SK-N-SH treated with all-trans-retinoic acid at 6 μM for 48 hours (cell line): Measurements from ENCODE around the gene SNPH.

ENCODE experiments used
- ATAC-seq: fragments of 200-7000 bp; cut with Tn5 transposase; 3 replicates; pipeline ENCODE4 v1.9.1; 2020; ENCODE audit warnings: mild to moderate bottlenecking, moderate library complexity
- ARNTL ChIP-seq: fragments of 450-650 bp; formaldehyde crosslinking; IDR thresholded peaks from 2 replicates; pipeline ENCODE4 v1.5.0; 2020; ENCODE audit warnings: low read depth, mild to moderate bottlenecking, moderate library complexity, borderline replicate concordance
- CREB5 ChIP-seq: fragments of 250-450 bp; sonication (Bioruptor Pico); IDR thresholded peaks from 2 replicates; pipeline ENCODE4 v1.5.1; 2020; ENCODE audit warnings: low read depth, mild to moderate bottlenecking, moderate library complexity
- CSDC2 ChIP-seq: fragments of 250-450 bp; sonication (Bioruptor Pico); IDR thresholded peaks from 2 replicates; pipeline ENCODE4 v1.5.0; 2020; ENCODE audit warnings: mild to moderate bottlenecking, moderate library complexity
- ESRRG ChIP-seq: fragments of 250-450 bp; sonication (Bioruptor Pico); IDR thresholded peaks from 2 replicates; pipeline ENCODE4 v1.6.1; 2021; ENCODE audit warnings: mild to moderate bottlenecking
- GLIS3 ChIP-seq: fragments of 250-450 bp; sonication (Bioruptor Pico); IDR thresholded peaks from 2 replicates; pipeline ENCODE4 v1.5.0; 2020; ENCODE audit warnings: mild to moderate bottlenecking, moderate library complexity
- ISL1 ChIP-seq: fragments of 250-450 bp; sonication (Bioruptor Pico); IDR thresholded peaks from 2 replicates; pipeline ENCODE4 v2.1.2; 2022; ENCODE audit warnings: mild to moderate bottlenecking, moderate library complexity
- OSR1 ChIP-seq: fragments of 250-450 bp; sonication (Bioruptor Pico); IDR thresholded peaks from 2 replicates; pipeline ENCODE4 v1.8.0; 2022; ENCODE audit warnings: moderate library complexity, mild to moderate bottlenecking, inconsistent platforms
- POU6F1 ChIP-seq: fragments of 250-450 bp; sonication (Bioruptor Pico); IDR thresholded peaks from 2 replicates; pipeline ENCODE4 v1.8.0; 2021; ENCODE audit warnings: low read depth, mild to moderate bottlenecking, moderate library complexity, borderline replicate concordance
- PPARA ChIP-seq: fragments of 250-450 bp; sonication (Bioruptor Pico); IDR thresholded peaks from 2 replicates; pipeline ENCODE4 v1.5.0; 2020; ENCODE audit warnings: mild to moderate bottlenecking, borderline replicate concordance
- RARB ChIP-seq: fragments of 250-450 bp; sonication (Bioruptor Pico); IDR thresholded peaks from 2 replicates; pipeline ENCODE4 v1.8.0; 2021; ENCODE audit warnings: mild to moderate bottlenecking, moderate library complexity
- TOX ChIP-seq: fragments of 250-450 bp; sonication (Bioruptor Pico); IDR thresholded peaks from 2 replicates; pipeline ENCODE4 v1.8.0; 2021; ENCODE audit warnings: mild to moderate bottlenecking, moderate library complexity, borderline replicate concordance
- ZC3H10 ChIP-seq: fragments of 250-450 bp; sonication (Bioruptor Pico); IDR thresholded peaks from 2 replicates; pipeline ENCODE4 v1.5.1; 2021; ENCODE audit warnings: mild to moderate bottlenecking, moderate library complexity
- ZFP3 ChIP-seq: fragments of 250-450 bp; sonication (Bioruptor Pico); IDR thresholded peaks from 2 replicates; pipeline ENCODE4 v1.5.0; 2020; ENCODE audit warnings: mild to moderate bottlenecking, moderate library complexity
- ZFP30 ChIP-seq: fragments of 450-650 bp; formaldehyde crosslinking; IDR thresholded peaks from 2 replicates; pipeline ENCODE4 v1.5.0; 2022; ENCODE audit warnings: mild to moderate bottlenecking, moderate library complexity
- ZNF565 ChIP-seq: fragments of 450-650 bp; formaldehyde crosslinking; conservative IDR thresholded peaks from 2 replicates; pipeline ENCODE4 v1.5.0; 2020; ENCODE audit warnings: low read depth, mild to moderate bottlenecking, moderate library complexity
- ZNF70 ChIP-seq: fragments of 450-650 bp; formaldehyde crosslinking; IDR thresholded peaks from 2 replicates; pipeline ENCODE4 v1.5.0; 2020; ENCODE audit warnings: mild to moderate bottlenecking, moderate library complexity
- ZNF8 ChIP-seq: fragments of 450-650 bp; formaldehyde crosslinking; IDR thresholded peaks from 2 replicates; pipeline ENCODE4 v1.5.0; 2020; ENCODE audit warnings: mild to moderate bottlenecking, moderate library complexity
- TF ChIP-seq, protein P1 (sequence below): fragments of 250-450 bp; sonication (Bioruptor Pico); IDR thresholded peaks from 2 replicates; pipeline ENCODE4 v1.5.0; 2020; ENCODE audit warnings: mild to moderate bottlenecking, moderate library complexity
- TF ChIP-seq, protein P2 (sequence below): fragments of 250-450 bp; sonication (Bioruptor Pico); IDR thresholded peaks from 2 replicates; pipeline ENCODE4 v1.8.0; 2020; ENCODE audit warnings: mild to moderate bottlenecking, moderate library complexity, borderline replicate concordance

SNPH gene

DNA sequence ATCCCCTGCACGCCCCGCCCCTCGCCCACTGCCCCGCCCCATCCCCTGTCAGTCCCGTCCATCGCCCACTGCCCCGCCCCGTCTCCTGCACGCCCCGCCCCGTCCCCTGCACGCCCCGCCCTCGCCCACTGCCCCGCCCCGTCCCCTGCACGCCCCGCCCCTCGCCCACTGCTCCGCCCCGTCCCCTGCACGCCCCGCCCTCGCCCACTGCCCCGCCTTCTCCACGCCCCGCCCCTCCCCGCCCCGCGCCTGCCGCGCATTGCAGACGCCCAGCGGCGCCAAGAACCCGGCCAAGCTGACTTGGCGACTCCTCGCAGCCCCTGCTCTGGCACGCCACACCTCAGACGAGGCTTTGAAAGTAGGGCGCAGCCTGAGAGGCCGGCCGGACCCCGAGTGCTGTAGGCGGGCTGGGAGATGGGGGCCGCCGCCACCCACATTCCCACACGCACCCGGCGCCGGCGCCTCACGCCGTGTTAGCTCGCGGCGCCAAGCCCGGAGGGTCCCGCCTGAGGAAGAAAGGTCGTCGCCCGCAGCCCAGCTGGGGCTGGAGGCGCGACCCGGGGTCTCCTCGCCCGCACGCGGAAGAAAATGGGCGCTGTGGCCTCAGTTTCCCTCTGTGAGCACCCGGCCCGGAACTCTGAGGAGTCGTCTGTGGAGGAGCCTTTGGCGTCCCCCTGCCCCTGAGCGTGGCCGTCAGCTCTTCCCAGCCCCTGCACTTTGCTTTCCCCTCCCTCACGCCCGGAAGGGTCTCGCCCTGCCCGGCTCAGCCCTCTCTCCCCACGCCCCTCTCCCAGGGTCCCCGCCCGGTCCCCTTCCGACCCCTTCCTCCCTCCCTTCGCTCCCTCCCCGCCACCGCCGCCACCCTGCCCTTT is 40.1 kb upstream of the SNPH start, which contains the start of gene RAD21L1:
RAD21L1 (plus strand) TSS at position 262 of the 872 bp plus-strand sequence. CDS start 2,410 bp downstream, outside the sequence.
- ATAC-seq: peak; percentile 85
- no peak for TF ChIP-seq ESRRG (CRISPR knock-in tag)
- TF ChIP-seq, protein P1, sequence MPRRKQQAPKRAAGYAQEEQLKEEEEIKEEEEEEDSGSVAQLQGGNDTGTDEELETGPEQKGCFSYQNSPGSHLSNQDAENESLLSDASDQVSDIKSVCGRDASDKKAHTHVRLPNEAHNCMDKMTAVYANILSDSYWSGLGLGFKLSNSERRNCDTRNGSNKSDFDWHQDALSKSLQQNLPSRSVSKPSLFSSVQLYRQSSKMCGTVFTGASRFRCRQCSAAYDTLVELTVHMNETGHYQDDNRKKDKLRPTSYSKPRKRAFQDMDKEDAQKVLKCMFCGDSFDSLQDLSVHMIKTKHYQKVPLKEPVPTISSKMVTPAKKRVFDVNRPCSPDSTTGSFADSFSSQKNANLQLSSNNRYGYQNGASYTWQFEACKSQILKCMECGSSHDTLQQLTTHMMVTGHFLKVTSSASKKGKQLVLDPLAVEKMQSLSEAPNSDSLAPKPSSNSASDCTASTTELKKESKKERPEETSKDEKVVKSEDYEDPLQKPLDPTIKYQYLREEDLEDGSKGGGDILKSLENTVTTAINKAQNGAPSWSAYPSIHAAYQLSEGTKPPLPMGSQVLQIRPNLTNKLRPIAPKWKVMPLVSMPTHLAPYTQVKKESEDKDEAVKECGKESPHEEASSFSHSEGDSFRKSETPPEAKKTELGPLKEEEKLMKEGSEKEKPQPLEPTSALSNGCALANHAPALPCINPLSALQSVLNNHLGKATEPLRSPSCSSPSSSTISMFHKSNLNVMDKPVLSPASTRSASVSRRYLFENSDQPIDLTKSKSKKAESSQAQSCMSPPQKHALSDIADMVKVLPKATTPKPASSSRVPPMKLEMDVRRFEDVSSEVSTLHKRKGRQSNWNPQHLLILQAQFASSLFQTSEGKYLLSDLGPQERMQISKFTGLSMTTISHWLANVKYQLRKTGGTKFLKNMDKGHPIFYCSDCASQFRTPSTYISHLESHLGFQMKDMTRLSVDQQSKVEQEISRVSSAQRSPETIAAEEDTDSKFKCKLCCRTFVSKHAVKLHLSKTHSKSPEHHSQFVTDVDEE (CRISPR knock-in tag): 0 out of 2 replicates have a peak, but pooled peaks have one; percentile 35

DNA sequence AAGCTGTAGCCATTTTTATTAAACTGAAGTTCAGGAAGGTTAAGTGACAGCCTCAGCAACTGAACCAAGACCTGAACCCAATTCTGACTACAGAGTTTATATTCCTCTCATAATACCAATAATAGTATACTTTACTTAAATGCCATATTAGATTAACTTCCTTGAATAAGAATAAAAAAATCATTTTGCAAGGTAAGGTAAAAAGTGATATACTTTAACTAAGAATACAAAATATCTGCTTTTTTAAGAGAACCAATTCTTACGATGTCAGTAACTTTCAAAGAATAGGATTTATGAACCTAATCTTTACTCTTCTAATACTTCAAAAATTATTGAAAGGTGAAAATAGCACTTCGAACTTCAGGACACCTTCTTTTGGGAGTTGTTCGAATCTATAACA is 36.6 kb upstream of the SNPH start:
- no peak for TF ChIP-seq ZNF8 (CRISPR knock-in tag)
- TF ChIP-seq CSDC2: no peak
- TF ChIP-seq ARNTL (CRISPR knock-in tag): no peak
- TF ChIP-seq CREB5 (CRISPR knock-in tag): no peak
- TF ChIP-seq, protein P1 (CRISPR knock-in tag): no peak
- TF ChIP-seq RARB (CRISPR knock-in tag): no peak
- TF ChIP-seq ZFP3 (CRISPR knock-in tag): no peak
- TF ChIP-seq PPARA (CRISPR knock-in tag): no peak
- no peak for TF ChIP-seq ZFP30 (CRISPR knock-in tag)
- TF ChIP-seq ZNF565 (CRISPR knock-in tag): no peak
- TF ChIP-seq, protein P2, sequence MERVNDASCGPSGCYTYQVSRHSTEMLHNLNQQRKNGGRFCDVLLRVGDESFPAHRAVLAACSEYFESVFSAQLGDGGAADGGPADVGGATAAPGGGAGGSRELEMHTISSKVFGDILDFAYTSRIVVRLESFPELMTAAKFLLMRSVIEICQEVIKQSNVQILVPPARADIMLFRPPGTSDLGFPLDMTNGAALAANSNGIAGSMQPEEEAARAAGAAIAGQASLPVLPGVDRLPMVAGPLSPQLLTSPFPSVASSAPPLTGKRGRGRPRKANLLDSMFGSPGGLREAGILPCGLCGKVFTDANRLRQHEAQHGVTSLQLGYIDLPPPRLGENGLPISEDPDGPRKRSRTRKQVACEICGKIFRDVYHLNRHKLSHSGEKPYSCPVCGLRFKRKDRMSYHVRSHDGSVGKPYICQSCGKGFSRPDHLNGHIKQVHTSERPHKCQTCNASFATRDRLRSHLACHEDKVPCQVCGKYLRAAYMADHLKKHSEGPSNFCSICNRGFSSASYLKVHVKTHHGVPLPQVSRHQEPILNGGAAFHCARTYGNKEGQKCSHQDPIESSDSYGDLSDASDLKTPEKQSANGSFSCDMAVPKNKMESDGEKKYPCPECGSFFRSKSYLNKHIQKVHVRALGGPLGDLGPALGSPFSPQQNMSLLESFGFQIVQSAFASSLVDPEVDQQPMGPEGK (CRISPR knock-in tag): no peak
- no peak for TF ChIP-seq GLIS3 (CRISPR knock-in tag)
- TF ChIP-seq POU6F1 (CRISPR knock-in tag): no peak
- TF ChIP-seq OSR1 (CRISPR knock-in tag): no peak
- no peak for TF ChIP-seq ISL1 (CRISPR knock-in tag)
- TF ChIP-seq ZNF70 (CRISPR knock-in tag): no peak
- no peak for TF ChIP-seq ZC3H10 (CRISPR knock-in tag)
- TF ChIP-seq TOX: no peak
- no peak for ATAC-seq
